ENCODE results near the gene FAM219A.

GRCh38 chr9:34479431-34479866 lies 21.1 kb upstream of the FAM219A start:
- TF ChIP-seq SP1 (CRISPR knock-in tag; conservative IDR thresholded peaks at IDR 0.05): no peak
- no peak for TF ChIP-seq CTCF (IDR thresholded peaks at IDR 0.05)
- no peak for TF ChIP-seq ETV6 (CRISPR knock-in tag; IDR thresholded peaks at IDR 0.05)
- TF ChIP-seq NR3C1 (CRISPR knock-in tag; conservative IDR thresholded peaks at IDR 0.05; ENCODE audit: low read depth): no peak
- no peak for TF ChIP-seq CREB1 (CRISPR knock-in tag; IDR thresholded peaks at IDR 0.05)
- TF ChIP-seq MXD4 (CRISPR knock-in tag; IDR thresholded peaks at IDR 0.05; ENCODE audit: borderline replicate concordance): no peak
- no peak for TF ChIP-seq STAT6 (CRISPR knock-in tag; conservative IDR thresholded peaks at IDR 0.05; ENCODE audit: low read depth)
- TF ChIP-seq ESRRA (CRISPR knock-in tag; IDR thresholded peaks at IDR 0.05; ENCODE audit: borderline replicate concordance): no peak
- no peak for TF ChIP-seq MAX (CRISPR knock-in tag; IDR thresholded peaks at IDR 0.05)
- TF ChIP-seq TEAD4 (CRISPR knock-in tag; IDR thresholded peaks at IDR 0.05): no peak
